ENCODE data around the gene TMEM52. TPM values are rescaled to one million over a fixed set of nuclear protein-coding genes. Genes with fewer than 3 reads are reported as not detected.

The TMEM52 gene
- total RNA-seq, 6 experiments from 2014 or later: 0.21 to 0.38 (median 0.25) TPM; not detected in 3

DNA sequence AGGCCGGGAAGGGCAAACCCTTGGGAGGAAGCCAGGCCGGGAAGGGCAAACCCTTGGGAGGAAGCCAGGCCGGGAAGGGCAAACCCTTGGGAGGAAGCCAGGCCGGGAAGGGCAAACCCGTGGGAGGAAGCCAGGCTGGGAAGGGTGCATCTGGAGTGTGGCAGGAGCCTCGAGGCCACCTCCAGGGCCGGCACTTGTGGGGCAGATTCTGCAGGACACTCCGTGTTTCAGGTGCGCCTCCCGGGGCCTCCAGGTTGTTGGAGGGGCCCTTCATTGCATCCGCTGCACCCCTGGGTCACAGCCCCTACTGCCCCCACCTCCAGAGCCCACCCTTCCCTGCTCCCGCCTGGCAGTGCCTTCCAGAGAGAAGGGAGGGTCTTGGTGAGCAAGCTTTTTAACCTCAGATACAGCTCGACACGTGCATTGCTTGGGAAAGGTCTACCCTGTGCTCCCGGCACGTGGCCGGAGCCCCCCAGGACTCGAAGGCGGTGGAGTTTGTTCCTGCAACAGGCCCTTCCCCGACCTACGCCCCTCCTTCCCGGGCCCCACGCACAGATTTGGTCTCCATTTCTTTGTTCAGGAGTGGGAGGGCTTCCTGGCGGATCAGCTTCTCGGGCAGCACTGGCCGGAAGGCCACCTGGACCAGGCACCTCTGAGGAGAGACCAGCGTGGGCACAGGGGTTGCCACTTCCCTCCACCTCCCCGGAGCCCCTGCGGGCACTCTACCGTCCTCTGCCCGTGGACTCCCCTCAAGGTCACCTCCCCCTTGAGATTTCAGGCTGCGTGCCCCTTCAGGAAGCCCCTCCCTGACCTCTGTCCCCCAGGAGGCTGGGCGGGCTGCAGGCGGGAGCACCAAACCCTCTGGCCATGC, 9.4 kb upstream of the TMEM52 start:
- Mint-ChIP-seq H3K4me1 (ENCODE audit: low read depth) (no peaks in the 10 kb centered on the region), H3K4me3 (no peak overlapping the region), H3K36me3 (ENCODE audit: low read depth) (no peaks in the 10 kb centered on the region), H3K9me3 (peaks cover 2% of the 10 kb centered on the region; the same call in 1 of the 2 replicates), H3K27ac (no peak overlapping the region), H3K27me3 (ENCODE audit: insufficient read depth) (peaks cover 11% of the 10 kb centered on the region)
- no peak for DNase-seq
- TF ChIP-seq, protein P1, sequence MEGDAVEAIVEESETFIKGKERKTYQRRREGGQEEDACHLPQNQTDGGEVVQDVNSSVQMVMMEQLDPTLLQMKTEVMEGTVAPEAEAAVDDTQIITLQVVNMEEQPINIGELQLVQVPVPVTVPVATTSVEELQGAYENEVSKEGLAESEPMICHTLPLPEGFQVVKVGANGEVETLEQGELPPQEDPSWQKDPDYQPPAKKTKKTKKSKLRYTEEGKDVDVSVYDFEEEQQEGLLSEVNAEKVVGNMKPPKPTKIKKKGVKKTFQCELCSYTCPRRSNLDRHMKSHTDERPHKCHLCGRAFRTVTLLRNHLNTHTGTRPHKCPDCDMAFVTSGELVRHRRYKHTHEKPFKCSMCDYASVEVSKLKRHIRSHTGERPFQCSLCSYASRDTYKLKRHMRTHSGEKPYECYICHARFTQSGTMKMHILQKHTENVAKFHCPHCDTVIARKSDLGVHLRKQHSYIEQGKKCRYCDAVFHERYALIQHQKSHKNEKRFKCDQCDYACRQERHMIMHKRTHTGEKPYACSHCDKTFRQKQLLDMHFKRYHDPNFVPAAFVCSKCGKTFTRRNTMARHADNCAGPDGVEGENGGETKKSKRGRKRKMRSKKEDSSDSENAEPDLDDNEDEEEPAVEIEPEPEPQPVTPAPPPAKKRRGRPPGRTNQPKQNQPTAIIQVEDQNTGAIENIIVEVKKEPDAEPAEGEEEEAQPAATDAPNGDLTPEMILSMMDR (IDR thresholded peaks at IDR 0.05): no peak

DNA sequence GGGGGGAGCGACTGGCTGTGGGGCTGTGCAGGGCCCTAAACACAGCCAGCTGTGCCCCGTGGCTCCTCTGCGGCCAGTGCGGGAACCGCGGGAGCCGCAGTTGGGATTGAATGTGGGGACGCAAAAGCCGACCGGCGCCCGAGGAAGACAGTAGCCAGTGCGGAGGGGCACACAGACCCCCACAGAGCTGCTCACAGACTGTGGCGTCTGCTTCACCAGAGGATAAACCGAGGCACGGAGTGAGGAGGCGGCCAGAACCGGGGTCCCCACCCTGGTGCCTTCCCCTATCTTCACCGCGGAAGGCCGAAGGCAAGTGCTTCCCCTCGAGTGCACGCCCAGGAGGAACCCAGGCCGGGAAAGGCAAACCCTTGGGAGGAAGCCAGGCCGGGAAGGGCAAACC, 8.7 kb upstream of the TMEM52 start:
- DNase-seq: no peak
- TF ChIP-seq, protein P1 (IDR thresholded peaks at IDR 0.05): no peak
- Mint-ChIP-seq H3K4me3 (no peak overlapping the region), H3K27me3 (ENCODE audit: insufficient read depth) (peaks cover 9% of the 10 kb centered on the region), H3K4me1 (ENCODE audit: low read depth) (no peaks in the 10 kb centered on the region), H3K27ac (no peak overlapping the region), H3K36me3 (ENCODE audit: low read depth) (no peaks in the 10 kb centered on the region), H3K9me3 (no peaks in the 10 kb centered on the region)

DNA sequence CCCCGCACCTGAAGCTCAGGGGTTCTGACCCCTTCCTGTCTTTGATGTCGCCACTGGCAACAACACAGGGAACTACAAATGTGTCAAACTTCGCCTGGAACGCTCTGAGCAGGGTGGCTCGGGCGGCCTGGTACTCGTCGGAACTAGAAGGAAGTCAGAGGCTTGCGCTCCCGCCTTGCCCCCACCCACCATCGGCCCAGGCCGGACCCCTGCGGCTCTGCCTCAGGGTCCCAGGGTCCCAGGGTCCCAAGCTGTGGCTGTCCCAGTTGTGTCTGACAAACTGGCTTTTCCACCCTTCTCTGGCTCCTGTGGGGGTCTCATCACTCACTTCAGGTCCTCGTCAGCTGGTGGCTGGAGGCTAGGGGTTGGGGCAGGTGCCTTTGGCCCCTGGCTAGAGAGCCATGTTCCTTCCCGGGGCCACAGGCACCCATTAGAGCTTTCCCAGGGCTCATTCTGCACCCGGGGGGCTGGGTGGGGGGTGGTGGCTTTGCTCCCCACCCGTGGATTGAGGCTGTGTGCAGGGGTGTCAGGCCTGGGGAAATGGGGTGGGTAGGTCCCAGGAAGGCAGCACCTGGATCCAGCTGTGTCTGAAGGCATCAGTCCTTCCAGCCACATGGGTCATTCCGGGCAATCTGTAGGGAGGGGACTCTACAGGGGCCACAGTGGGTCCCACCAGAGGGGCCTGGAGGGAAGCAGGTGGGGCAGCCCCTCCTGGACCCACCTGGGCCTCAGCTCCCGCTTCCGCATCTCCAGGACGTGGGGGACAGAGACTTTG, 8.0 kb upstream of the TMEM52 start:
- DNase-seq: no peak
- Mint-ChIP-seq H3K27me3 (ENCODE audit: insufficient read depth) (peaks cover 10% of the 10 kb centered on the region), H3K4me3 (no peak overlapping the region), H3K9me3 (no peaks in the 10 kb centered on the region), H3K27ac (no peak overlapping the region), H3K36me3 (ENCODE audit: low read depth) (no peaks in the 10 kb centered on the region), H3K4me1 (ENCODE audit: low read depth) (no peaks in the 10 kb centered on the region)
- TF ChIP-seq, protein P1 (IDR thresholded peaks at IDR 0.05): no peak

DNA sequence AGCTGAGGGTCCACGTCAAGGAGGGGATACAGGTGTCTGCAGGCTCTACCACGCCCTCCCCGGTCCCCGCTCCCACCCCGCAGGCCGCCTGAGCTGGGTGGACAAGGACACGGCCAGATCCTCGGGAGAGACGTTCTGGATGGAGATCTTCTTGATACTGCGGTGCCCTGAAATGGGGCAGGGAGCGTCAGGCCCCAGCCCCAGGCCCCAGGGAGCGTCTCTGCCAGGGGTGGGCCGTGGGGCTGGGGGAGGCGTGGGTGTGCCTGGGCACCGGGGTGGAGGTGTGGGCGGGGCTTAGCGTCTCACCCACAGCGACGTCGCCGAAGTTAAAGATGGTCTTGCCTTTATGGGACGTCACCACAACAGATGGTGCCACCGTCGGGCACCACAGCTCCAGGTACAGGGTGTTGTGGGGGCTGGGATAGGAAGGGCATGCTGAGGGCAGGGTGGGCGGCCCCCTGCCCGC, 7.3 kb upstream of the TMEM52 start:
- Mint-ChIP-seq H3K36me3 (ENCODE audit: low read depth) (no peaks in the 10 kb centered on the region), H3K4me1 (ENCODE audit: low read depth) (no peaks in the 10 kb centered on the region), H3K4me3 (no peak overlapping the region), H3K27ac (no peak overlapping the region), H3K9me3 (no peaks in the 10 kb centered on the region), H3K27me3 (ENCODE audit: insufficient read depth) (peaks cover 12% of the 10 kb centered on the region)
- DNase-seq: no peak
- TF ChIP-seq, protein P1 (IDR thresholded peaks at IDR 0.05): no peak

DNA sequence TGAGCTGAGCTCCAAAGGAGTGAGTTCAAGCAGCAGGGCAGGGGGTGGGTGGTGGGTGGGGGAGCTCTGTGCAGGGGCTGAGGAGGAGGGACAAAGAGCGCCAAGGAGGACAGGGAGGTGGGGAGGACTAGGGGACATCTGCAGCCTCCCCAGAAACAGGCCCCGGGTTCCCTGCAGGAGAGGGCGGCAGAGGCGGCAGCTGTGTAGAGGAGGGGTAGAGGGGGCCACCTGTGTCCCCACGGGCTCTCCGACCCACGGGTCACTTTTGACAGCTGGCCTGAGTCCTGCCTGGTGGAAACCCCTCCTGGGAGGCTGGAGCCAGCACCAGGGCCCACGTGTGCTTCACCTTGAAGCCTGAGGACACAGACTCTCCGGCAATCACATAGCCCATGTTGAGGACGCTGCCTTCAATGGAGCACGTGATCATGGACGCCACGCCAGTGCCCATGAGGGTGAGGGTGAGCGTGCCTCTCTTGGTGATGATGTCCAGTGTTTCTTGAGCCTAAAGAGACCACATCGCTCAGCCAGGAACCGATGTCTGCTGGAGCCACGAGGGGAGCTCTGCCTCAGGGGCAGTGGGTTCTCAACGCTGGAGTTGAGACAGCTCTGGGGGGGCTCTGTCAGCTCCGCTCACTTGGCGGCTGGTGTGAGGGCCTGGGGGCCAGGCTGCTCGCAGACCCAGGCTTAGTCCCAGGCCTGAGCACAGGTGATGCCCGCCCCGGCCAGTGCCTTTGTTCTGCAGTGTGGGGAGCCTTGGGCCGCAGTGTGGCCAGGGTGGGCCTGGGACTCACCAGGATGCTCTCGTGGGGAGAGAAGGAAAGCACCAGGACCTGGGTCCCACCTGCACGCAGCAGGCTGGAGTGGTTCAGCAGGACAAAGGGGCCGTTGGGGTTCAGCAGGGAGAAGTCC, 6.6 kb upstream of the TMEM52 start:
- DNase-seq: no peak
- Mint-ChIP-seq H3K27ac (no peak overlapping the region), H3K36me3 (ENCODE audit: low read depth) (no peaks in the 10 kb centered on the region), H3K4me3 (no peak overlapping the region), H3K9me3 (no peaks in the 10 kb centered on the region), H3K27me3 (ENCODE audit: insufficient read depth) (peaks cover 10% of the 10 kb centered on the region), H3K4me1 (ENCODE audit: low read depth) (no peaks in the 10 kb centered on the region)
- TF ChIP-seq, protein P1 (IDR thresholded peaks at IDR 0.05): no peak
